Hematopoietic multipotent progenitor cell treated with erythropoietin and hydrocortisone succinate and interleukin-3 and kit ligand, for 17 days (in vitro differentiated cells): ENCODE data around the gene PARP4.
"Not testable (repeated sequence)": the region's sequence is repeated elsewhere in the genome, so short reads cannot be mapped to it uniquely, and the experiment has no call there.

Experiments
- DNase-seq: peaks from one replicate; pipeline ENCODE4 v3.0.0-alpha.2; 2015; ENCODE audit warnings: low spot score

PARP4 gene

DNA sequence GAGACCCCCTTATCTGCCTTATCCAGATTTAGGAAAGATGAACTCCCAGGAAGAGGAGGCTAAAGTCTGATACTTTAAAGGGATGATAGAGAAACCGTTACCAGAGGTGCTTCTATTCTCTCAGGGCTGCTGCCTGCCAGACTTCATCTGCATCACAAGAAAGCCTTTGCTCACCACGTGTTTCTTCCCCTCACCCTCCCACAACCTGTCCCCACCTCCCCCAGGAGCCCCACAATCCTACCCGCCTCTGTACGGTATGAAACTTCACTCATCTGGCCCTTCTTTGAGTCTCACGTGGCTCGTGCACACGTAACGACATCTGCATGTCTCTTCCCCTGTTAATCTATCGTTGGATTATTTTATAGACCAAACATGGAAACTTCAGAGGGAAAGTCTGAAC lies 67.7 kb downstream of the PARP4 start:
- DNase-seq = not testable (repeated sequence)

DNA sequence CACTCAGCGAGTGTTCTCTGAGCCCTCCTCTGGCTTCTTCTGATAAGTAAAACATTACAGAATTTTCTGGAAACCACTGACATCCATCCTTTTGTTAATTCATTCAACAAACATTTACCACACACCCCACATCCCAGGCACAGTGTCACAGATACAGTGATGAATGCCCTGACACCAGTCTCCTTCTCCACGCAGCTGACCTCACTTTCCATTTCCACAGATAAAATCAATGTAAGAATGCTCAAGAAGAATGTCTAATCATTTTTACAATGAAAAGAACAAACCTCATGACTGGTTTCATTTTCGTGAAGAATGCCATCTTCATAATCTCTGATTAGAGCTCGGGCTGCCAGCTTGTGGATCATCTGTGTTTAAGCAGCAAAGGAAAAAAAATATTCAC lies 69.2 kb downstream of the PARP4 start:
- DNase-seq = no peak

GRCh38 chr13:24426045-24426444 lies 86.5 kb downstream of the PARP4 start:
- not testable (repeated sequence) for DNase-seq

DNA sequence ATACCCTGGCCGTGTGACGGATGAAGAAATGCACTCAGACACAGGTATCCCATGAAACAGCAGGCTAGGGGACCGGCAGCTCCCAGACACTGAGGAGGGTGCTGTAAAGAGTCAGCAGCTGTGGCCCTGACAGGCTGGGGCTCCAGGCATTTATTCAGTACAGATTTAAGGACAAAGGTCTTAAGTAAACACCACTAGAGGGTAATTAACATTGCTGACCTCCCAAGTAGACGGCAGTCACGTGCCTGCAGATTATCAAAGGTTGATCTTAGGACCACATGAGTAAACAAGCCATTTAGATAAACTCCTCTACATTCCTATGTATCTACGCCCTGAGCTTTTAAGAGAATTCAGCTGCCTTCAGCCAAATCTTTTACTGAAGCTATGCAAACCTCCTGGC lies 92.9 kb downstream of the PARP4 start:
- not testable (repeated sequence) for DNase-seq

DNA sequence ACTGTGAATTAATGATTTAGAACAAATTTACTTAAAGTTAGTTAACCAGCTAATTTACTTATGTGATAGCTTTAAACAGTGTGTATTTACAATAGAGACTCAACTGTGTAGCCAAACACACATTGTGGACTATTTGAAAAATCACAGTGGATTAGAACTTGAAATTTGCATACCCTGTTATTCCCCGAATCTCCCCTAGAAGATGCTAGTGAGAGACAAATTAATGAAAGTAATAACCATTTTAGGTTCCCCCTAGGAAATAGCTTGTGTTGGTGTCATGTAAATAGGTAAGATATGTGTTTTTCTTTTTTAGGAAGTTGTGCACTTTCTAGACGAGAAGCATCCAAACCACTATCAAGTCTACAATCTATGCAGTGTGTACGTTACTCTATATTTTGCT lies 104.7 kb downstream of the PARP4 start:
- DNase-seq = no peak

- DNase-seq = no peak
Observed at GRCh38 chr13:24406524-24406923, 106.1 kb downstream of the PARP4 start.

GRCh38 chr13:24396821-24397220 lies 115.8 kb downstream of the PARP4 start:
- DNase-seq = no peak

DNA sequence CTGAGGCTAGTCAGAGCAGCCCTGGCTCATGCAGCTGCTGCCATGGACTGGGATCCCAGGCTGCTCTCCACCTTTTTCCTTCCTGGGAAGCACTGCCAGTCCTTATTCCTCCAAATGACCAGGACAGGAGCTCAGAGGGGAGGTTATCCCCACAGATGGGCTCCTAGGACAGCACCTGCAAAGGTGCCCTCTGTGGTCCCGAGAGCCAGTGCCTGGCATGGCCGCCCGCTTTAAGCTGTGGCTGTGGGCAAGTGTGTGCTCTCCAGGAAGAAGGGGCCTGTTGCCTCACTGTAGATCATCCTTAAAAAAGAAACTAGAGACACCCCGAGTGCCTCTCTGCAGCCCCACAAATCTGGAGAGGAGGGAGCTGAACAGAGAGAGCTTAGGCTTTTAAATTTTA lies 119.6 kb downstream of the PARP4 start:
- DNase-seq = no peak

DNA sequence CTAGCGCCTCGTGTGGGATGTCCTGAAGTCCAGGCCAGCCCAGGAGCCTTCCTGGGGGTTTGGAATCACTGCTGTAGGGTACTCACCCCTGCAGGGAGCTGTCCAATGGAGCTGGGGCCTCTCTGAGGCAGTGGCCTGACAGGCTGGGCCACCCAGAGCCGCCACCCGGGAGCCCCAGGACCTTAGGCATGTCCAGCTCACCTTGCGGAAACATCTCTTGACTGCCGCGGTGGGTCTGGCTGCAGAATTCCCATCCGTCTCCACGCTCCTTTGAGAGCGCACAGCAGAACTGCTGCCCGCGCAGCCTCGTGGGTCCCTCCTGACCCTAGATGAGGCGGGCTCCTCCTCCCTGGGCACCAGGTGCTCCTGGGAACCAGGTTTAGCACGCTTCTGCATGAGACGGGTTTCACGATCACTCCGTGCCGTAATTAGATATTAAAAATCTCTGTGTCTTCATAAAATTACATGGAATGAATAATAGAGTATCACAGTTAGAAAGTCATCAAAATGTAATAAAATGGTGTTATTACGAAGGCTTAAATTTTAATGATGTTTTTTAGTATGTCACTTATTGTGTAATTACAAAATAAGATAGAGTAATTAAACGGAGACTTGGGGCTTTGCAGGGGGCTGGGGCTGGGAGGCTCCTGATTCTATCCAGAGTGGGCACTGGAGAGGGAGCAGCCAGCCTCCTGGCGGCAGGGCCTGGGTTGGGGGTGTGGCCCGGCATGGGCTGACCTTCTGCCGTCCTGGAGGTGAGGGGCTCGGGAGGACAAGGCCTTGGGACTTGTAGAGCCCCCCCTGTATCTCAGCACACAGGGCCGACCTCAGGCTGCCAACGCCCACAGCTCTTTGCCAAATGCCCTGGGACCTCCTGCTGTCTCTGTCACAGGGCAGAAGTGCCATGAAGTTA lies 120.6 kb downstream of the PARP4 start:
- DNase-seq = not testable (repeated sequence)

GRCh38 chr13:24390795-24391194 lies 121.8 kb downstream of the PARP4 start:
- DNase-seq = not testable (repeated sequence)

DNA sequence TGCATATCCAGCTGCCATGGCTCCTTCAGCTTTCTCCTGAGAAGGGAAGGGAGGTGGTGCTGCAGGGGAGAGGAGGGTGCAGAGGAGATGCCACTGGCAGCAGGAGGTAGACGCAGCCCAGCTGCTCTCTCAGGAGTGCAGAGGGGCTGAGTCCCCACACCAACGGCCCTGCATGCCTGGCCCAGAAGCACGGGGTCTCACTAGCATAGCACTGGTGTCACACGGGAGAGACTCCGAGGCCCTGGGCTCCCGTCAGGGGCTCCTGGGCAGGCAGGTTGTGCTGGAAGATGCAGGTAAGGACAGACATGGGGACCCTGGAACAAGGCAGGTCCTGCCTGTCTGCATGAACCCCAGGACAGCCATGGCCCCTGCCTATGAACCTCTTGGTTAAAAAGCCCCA lies 123.1 kb downstream of the PARP4 start:
- no peak for DNase-seq

GRCh38 chr13:24388743-24389142 lies 123.8 kb downstream of the PARP4 start:
- not testable (repeated sequence) for DNase-seq

GRCh38 chr13:24386816-24387708 lies 125.5 kb downstream of the PARP4 start:
- DNase-seq = no peak

GRCh38 chr13:24385902-24386301 lies 126.7 kb downstream of the PARP4 start:
- DNase-seq = no peak

- DNase-seq = not testable (repeated sequence)
Observed at GRCh38 chr13:24384946-24385345, 127.6 kb downstream of the PARP4 start.

GRCh38 chr13:24384091-24384490 lies 128.5 kb downstream of the PARP4 start:
- not testable (repeated sequence) for DNase-seq

DNA sequence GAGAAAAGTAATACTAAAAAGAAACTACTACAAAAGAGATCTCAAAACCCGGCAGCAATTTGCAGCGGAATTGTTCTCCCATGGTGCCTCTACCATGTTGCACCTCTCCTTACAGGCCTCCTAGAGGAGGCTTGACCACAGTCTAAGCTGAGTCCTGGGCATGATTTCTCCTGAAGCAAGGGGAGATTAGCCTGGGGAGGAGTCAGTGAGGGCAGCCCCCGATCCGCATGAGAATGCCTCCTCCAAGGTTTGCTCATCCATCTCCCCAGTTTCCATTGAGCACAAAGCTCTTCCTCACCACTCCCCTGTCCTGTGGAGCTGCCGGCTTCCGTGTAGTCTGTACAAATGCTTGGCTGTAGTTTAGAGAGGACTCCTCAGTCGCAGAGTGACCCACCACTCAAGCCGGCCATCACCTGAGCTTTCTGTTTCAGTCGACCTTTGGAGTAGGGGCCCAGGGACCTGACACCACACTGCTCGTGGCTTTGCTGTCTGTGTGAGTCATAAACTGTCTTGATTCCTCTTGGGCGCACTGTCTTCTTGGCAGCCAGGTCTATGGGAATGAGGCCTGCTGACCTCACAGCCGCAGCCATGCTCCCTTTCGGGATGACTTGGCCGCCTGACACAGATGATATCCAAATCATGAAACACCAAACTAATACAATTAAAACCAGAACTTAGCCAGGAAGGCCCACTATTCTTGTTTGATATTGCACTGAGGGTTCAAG lies 130.9 kb downstream of the PARP4 start:
- DNase-seq = no peak

- DNase-seq = not testable (repeated sequence)
Observed at GRCh38 chr13:24380881-24381280, 131.7 kb downstream of the PARP4 start.

DNA sequence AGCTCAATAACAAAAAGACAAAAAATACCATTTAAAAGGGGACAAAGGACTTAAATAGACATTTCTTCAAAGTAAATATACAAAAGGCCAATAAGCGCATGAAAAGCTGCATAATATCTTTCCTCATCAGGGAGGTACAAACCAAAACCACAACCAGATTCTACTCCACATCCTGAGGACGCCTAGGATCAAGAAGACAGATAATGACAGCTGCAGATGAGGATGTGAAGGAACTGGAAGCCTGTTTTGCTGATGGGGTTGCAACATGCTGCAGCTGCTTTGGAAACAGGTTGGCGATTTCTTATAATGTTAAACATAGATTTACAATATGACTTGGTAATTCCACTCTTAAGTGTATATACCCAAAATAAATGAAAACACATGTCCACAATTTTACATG lies 132.4 kb downstream of the PARP4 start:
- DNase-seq = not testable (repeated sequence)

DNA sequence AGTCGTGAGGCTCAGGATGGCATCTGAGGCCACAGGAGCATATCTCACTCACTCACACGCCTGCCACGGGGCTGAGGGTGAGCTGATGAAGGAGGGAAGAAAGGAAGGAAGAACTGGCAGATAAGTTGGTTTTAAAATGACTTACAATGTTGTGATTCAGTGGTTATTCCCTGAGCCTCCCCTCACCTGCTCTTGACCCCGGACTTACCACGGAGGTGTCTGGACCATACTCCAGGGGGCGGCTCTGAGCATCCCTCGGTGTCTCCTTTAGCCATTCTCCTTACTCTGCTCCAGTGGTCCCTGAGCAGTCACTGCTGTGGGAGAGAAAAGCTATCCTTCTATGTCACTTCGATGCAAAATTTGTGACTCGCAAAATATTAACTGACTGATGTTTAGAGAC lies 141.3 kb downstream of the PARP4 start:
- not testable (repeated sequence) for DNase-seq
